GM18868 (cell line): ENCODE measurements around the gene CORO1C.
"Not testable (repeated sequence)": the region's sequence is repeated elsewhere in the genome, so short reads cannot be mapped to it uniquely, and the experiment has no call there.

Source experiments
- ATAC-seq: cut with Tn5 transposase; IDR thresholded peaks from one replicate; pipeline ENCODE4 v1.9.1; 2021; ENCODE audit warnings: mild to moderate bottlenecking, moderate library complexity; ENCODE audit not compliant: unreplicated experiment

The CORO1C gene

GRCh38 chr12:108755481-108755880 lies 24.2 kb upstream of the CORO1C start:
- no peak for ATAC-seq

- no peak for ATAC-seq
Observed at GRCh38 chr12:108753976-108754375, 22.7 kb upstream of the CORO1C start.

GRCh38 chr12:108752387-108752786 lies 21.1 kb upstream of the CORO1C start:
- no peak for ATAC-seq

GRCh38 chr12:108751821-108752220 lies 20.5 kb upstream of the CORO1C start:
- no peak for ATAC-seq

- ATAC-seq: not testable (repeated sequence)
Observed at GRCh38 chr12:108751003-108751402, 19.7 kb upstream of the CORO1C start.

GRCh38 chr12:108750526-108750925 lies 19.2 kb upstream of the CORO1C start:
- no peak for ATAC-seq

GRCh38 chr12:108747563-108747962 lies 16.2 kb upstream of the CORO1C start:
- no peak for ATAC-seq

- no peak for ATAC-seq
Observed at GRCh38 chr12:108745641-108746040, 14.3 kb upstream of the CORO1C start.

GRCh38 chr12:108744021-108744897 lies 12.9 kb upstream of the CORO1C start:
- ATAC-seq: no peak

- no peak for ATAC-seq
Observed at GRCh38 chr12:108738170-108738569, 6.9 kb upstream of the CORO1C start.

- no peak for ATAC-seq
Observed at GRCh38 chr12:108735855-108736254, 4.5 kb upstream of the CORO1C start.

GRCh38 chr12:108734200-108734906 lies 3.0 kb upstream of the CORO1C start:
- ATAC-seq: no peak

- not testable (repeated sequence) for ATAC-seq
Observed at GRCh38 chr12:108733230-108733531, 1.9 kb upstream of the CORO1C start.

- no peak for ATAC-seq
Observed at GRCh38 chr12:108732489-108733229, 1.3 kb upstream of the CORO1C start.

GRCh38 chr12:108731866-108732461 lies 646 bp upstream of the CORO1C start:
- peak; percentile 54 for ATAC-seq

- no peak for ATAC-seq
Observed at GRCh38 chr12:108730365-108731104, 783 bp downstream of the CORO1C start.

GRCh38 chr12:108729612-108730364 lies 1.5 kb downstream of the CORO1C start:
- no peak for ATAC-seq

- no peak for ATAC-seq
Observed at GRCh38 chr12:108728820-108729611, 2.3 kb downstream of the CORO1C start.
